AG04449 (cell line): ENCODE results near the gene RADIL.

Experiments used
- CTCF ChIA-PET: fragments of 350-600 bp; formaldehyde crosslinking; extraction: SDS; loops from one replicate; lab custom pipeline; 2021; ENCODE audit warnings: antibody characterized with exemption; lab: Yijun Ruan, JAX
- POLR2A ChIA-PET: fragments of 400-600, 350-600 bp; formaldehyde crosslinking; extraction: SDS; loops from one replicate; lab custom pipeline; 2020; ENCODE audit warnings: antibody characterized with exemption, inconsistent platforms; lab: Yijun Ruan, JAX
- DNase-seq: peaks from one replicate; pipeline ENCODE4 v3.0.0-alpha.2; 2010; ENCODE audit warnings: low read depth, low spot score
- H3K4me3 ChIP-seq: 2 replicates; pipeline ENCODE4 v1.5.1; 2011; ENCODE audit warnings: low read depth, mild to moderate bottlenecking, control low read depth, low read length
- CTCF ChIP-seq: IDR thresholded peaks from one replicate; pipeline ENCODE4 v1.5.1; 2011; ENCODE audit warnings: mild to moderate bottlenecking, moderate library complexity, low read length, control low read depth, inconsistent platforms; ENCODE audit not compliant: insufficient read depth; ENCODE audit errors: missing control alignments

RADIL gene

GRCh38 chr7:4883372-4884144 lies at the start of gene RADIL:
RADIL (minus strand) TSS chr7:4883716; CDS start chr7:4878139, 5,577 bp downstream.
- peak within 1 kb of the TSS; percentile 54 for H3K4me3 ChIP-seq
- peak; percentile 16 for DNase-seq
- POLR2A ChIA-PET = no interaction called here
- CTCF ChIA-PET = interaction anchor here (0.7 to 4.4 kb wide), 19 partner anchors 9 to 253 kb away, joined by 3 to 34 read pairs (median 6); partner anchors contain the start of gene PAPOLB
- TF ChIP-seq CTCF = peak; percentile 93

GRCh38 chr7:4931943-4932342 lies 48.4 kb upstream of the RADIL start:
- ChIA-PET POLR2A (no interaction called here), CTCF (no interaction called here)
- no peak for TF ChIP-seq CTCF
- no peak overlapping the region for H3K4me3 ChIP-seq
- DNase-seq = no peak

- CTCF ChIA-PET = no interaction called here
- no peak overlapping the region for H3K4me3 ChIP-seq
- POLR2A ChIA-PET = no interaction called here
- no peak for DNase-seq
- no peak for TF ChIP-seq CTCF
Measured at GRCh38 chr7:4929005-4929404, 45.5 kb upstream of the RADIL start.

GRCh38 chr7:4928445-4928844 lies 44.9 kb upstream of the RADIL start:
- H3K4me3 ChIP-seq = no peak overlapping the region
- DNase-seq = no peak
- ChIA-PET CTCF (no interaction called here), POLR2A (no interaction called here)
- no peak for TF ChIP-seq CTCF

GRCh38 chr7:4919969-4920766 lies 36.7 kb upstream of the RADIL start:
- ChIA-PET POLR2A (no interaction called here), CTCF (no interaction called here)
- no peak for DNase-seq
- no peak for TF ChIP-seq CTCF
- H3K4me3 ChIP-seq = no peak overlapping the region

GRCh38 chr7:4916113-4916512 lies 32.6 kb upstream of the RADIL start:
- no peak for TF ChIP-seq CTCF
- ChIA-PET POLR2A (no interaction called here), CTCF (no interaction called here)
- no peak overlapping the region for H3K4me3 ChIP-seq
- no peak for DNase-seq
